ENCODE measurements around the gene RPL22L1. TPM values are rescaled to one million over a fixed set of nuclear protein-coding genes. Genes with fewer than 3 reads are reported as not detected.

The RPL22L1 gene
- total RNA-seq, 2 experiments from 2014 or later = 480 to 525 TPM

- Mint-ChIP-seq H3K27me3 (ENCODE audit: low read depth) (no peaks in the 10 kb centered on the region), H3K4me1 (ENCODE audit: low read depth) (peaks cover 14% of the 10 kb centered on the region), H3K4me3 (peak overlapping the region; percentile 94), H3K9me3 (no peaks in the 10 kb centered on the region), H3K27ac (peak overlapping the region; percentile 98), H3K36me3 (ENCODE audit: low read depth) (peaks cover 31% of the 10 kb centered on the region)
- intact Hi-C loops (cut with micrococcal nuclease) = loop anchor here (1.0 kb wide), 1 partner anchor 160 kb away; no protein-coding TSS in a partner anchor
- CTCF ChIA-PET = interaction anchor here (0.7 kb wide), 2 partner anchors 39 to 1039 kb away, joined by 3 to 4 read pairs; no protein-coding TSS in a partner anchor
- DNase-seq = no peak
These were observed 1.3 kb downstream of the RPL22L1 start for GRCh38 chr3:170868577-170869238.

GRCh38 chr3:170867143-170867937 lies 2.7 kb downstream of the RPL22L1 start:
- intact Hi-C loops (cut with micrococcal nuclease) = no loop called here
- Mint-ChIP-seq H3K36me3 (ENCODE audit: low read depth) (peaks cover 31% of the 10 kb centered on the region), H3K27ac (peak overlapping the region; percentile 70), H3K4me1 (ENCODE audit: low read depth) (peaks cover 14% of the 10 kb centered on the region), H3K4me3 (peak overlapping the region; percentile 65), H3K27me3 (ENCODE audit: low read depth) (no peaks in the 10 kb centered on the region), H3K9me3 (no peaks in the 10 kb centered on the region)
- CTCF ChIA-PET = interaction anchor here (0.6 kb wide), 2 partner anchors 10 kb away, joined by 3 to 4 read pairs; no protein-coding TSS in a partner anchor
- no peak for DNase-seq

- Mint-ChIP-seq H3K4me1 (ENCODE audit: low read depth) (peaks cover 14% of the 10 kb centered on the region), H3K27ac (no peak overlapping the region), H3K9me3 (no peaks in the 10 kb centered on the region), H3K36me3 (ENCODE audit: low read depth) (peaks cover 31% of the 10 kb centered on the region), H3K4me3 (no peak overlapping the region), H3K27me3 (ENCODE audit: low read depth) (no peaks in the 10 kb centered on the region)
- CTCF ChIA-PET = interaction anchor here (0.6 to 1.0 kb wide), 2 partner anchors 9 to 18 kb away, joined by 3 to 4 read pairs; no protein-coding TSS in a partner anchor
- no peak for DNase-seq
- intact Hi-C loops (cut with micrococcal nuclease) = no loop called here
These were observed 3.5 kb downstream of the RPL22L1 start for GRCh38 chr3:170866499-170866898.

- H3K27ac Mint-ChIP-seq = no peak overlapping the region
- CTCF ChIA-PET = interaction anchor here (1.0 kb wide), 1 partner anchor 17 kb away, joined by 3 read pairs; no protein-coding TSS in a partner anchor
- peaks cover 31% of the 10 kb centered on the region for H3K36me3 Mint-ChIP-seq (ENCODE audit: low read depth)
- intact Hi-C loops (cut with micrococcal nuclease) = no loop called here
- H3K4me1 Mint-ChIP-seq (ENCODE audit: low read depth) = peaks cover 9% of the 10 kb centered on the region
- no peaks in the 10 kb centered on the region for H3K9me3 Mint-ChIP-seq
- no peaks in the 10 kb centered on the region for H3K27me3 Mint-ChIP-seq (ENCODE audit: low read depth)
- no peak overlapping the region for H3K4me3 Mint-ChIP-seq
- DNase-seq = no peak
These were observed 4.5 kb downstream of the RPL22L1 start for GRCh38 chr3:170865209-170866094.

- Mint-ChIP-seq H3K9me3 (no peaks in the 10 kb centered on the region), H3K4me1 (ENCODE audit: low read depth) (peaks cover 9% of the 10 kb centered on the region), H3K27me3 (ENCODE audit: low read depth) (no peaks in the 10 kb centered on the region), H3K36me3 (ENCODE audit: low read depth) (peaks cover 27% of the 10 kb centered on the region), H3K27ac (no peak overlapping the region), H3K4me3 (no peak overlapping the region)
- no peak for DNase-seq
- CTCF ChIA-PET = interaction anchor here (1.7 kb wide), 1 partner anchor 11 kb away, joined by 4 read pairs; no protein-coding TSS in a partner anchor
- intact Hi-C loops (cut with micrococcal nuclease) = no loop called here
These were observed 5.3 kb downstream of the RPL22L1 start for GRCh38 chr3:170864525-170865208.

GRCh38 chr3:170863816-170864215 lies 6.2 kb downstream of the RPL22L1 start:
- Mint-ChIP-seq H3K27ac (no peak overlapping the region), H3K4me3 (no peak overlapping the region), H3K4me1 (ENCODE audit: low read depth) (peaks cover 9% of the 10 kb centered on the region), H3K9me3 (no peaks in the 10 kb centered on the region), H3K27me3 (ENCODE audit: low read depth) (no peaks in the 10 kb centered on the region), H3K36me3 (ENCODE audit: low read depth) (peaks cover 20% of the 10 kb centered on the region)
- CTCF ChIA-PET = interaction anchor here (1.7 kb wide), 1 partner anchor 11 kb away, joined by 4 read pairs; no protein-coding TSS in a partner anchor
- intact Hi-C loops (cut with micrococcal nuclease) = no loop called here
- DNase-seq = no peak

DNA sequence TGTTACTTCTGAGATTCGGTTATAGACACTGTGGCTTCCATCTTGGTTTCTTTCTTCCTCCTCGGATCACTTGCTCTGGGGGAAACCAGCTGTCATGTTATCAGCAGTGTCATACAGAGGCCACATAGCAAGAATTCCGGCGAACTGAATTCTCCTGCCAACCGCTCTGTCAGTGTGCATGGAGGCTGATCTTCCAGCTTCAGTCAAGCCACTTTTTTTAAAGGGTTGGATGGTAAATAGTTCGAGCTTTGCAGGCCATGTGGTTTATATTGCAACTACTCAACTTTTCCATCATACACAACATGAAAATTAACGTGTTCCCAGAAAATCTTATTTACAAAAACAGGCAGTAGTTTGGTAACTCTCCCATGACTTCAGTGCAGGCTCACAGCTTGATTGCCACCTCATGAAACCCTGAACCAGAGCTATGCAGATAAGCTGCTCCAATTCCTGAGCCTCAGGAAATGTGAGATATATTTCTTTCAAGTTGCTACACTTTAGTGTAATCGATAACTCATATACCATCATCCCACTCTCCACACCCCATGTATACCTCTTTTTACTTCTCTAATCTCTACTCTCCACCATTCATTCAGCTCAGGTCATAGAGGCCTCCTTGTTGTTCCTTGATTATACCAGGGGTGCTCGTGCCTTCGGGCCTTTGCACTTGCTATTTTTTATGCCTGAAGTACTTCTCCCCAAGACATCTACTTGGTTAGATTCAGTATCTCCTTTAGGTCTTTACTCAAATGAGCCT lies 7.2 kb downstream of the RPL22L1 start:
- peaks cover 16% of the 10 kb centered on the region for H3K36me3 Mint-ChIP-seq (ENCODE audit: low read depth)
- no peak overlapping the region for H3K27ac Mint-ChIP-seq
- H3K4me3 Mint-ChIP-seq = no peak overlapping the region
- no peak for DNase-seq
- H3K9me3 Mint-ChIP-seq = no peaks in the 10 kb centered on the region
- intact Hi-C loops (cut with micrococcal nuclease) = no loop called here
- peaks cover 12% of the 10 kb centered on the region for H3K4me1 Mint-ChIP-seq (ENCODE audit: low read depth)
- no peaks in the 10 kb centered on the region for H3K27me3 Mint-ChIP-seq (ENCODE audit: low read depth)
- CTCF ChIA-PET = interaction anchor here (1.7 kb wide), 1 partner anchor 10 kb away, joined by 4 read pairs; no protein-coding TSS in a partner anchor

GRCh38 chr3:170858599-170858998 lies 11.4 kb downstream of the RPL22L1 start:
- Mint-ChIP-seq H3K4me1 (ENCODE audit: low read depth) (peaks cover 12% of the 10 kb centered on the region), H3K27me3 (ENCODE audit: low read depth) (no peaks in the 10 kb centered on the region), H3K9me3 (no peaks in the 10 kb centered on the region), H3K27ac (no peak overlapping the region), H3K36me3 (ENCODE audit: low read depth) (no peaks in the 10 kb centered on the region), H3K4me3 (no peak overlapping the region)
- DNase-seq = no peak
- intact Hi-C loops (cut with micrococcal nuclease) = no loop called here
- CTCF ChIA-PET = no interaction called here

- CTCF ChIA-PET = interaction anchor here (0.7 to 1.4 kb wide), 3 partner anchors 25 to 64 kb away, joined by 3 read pairs; no protein-coding TSS in a partner anchor
- intact Hi-C loops (cut with micrococcal nuclease) = no loop called here
- H3K4me3 Mint-ChIP-seq = no peak overlapping the region
- H3K27me3 Mint-ChIP-seq (ENCODE audit: low read depth) = peaks cover 4% of the 10 kb centered on the region
- no peak overlapping the region for H3K27ac Mint-ChIP-seq
- peaks cover 12% of the 10 kb centered on the region for H3K4me1 Mint-ChIP-seq (ENCODE audit: low read depth)
- H3K36me3 Mint-ChIP-seq (ENCODE audit: low read depth) = no peaks in the 10 kb centered on the region
- no peaks in the 10 kb centered on the region for H3K9me3 Mint-ChIP-seq
- DNase-seq = no peak
These were observed 17.7 kb downstream of the RPL22L1 start for GRCh38 chr3:170852324-170852723.

- DNase-seq = no peak
- Mint-ChIP-seq H3K9me3 (peaks cover 2% of the 10 kb centered on the region), H3K4me1 (ENCODE audit: low read depth) (peaks cover 5% of the 10 kb centered on the region), H3K27ac (no peak overlapping the region), H3K36me3 (ENCODE audit: low read depth) (no peaks in the 10 kb centered on the region), H3K4me3 (no peak overlapping the region), H3K27me3 (ENCODE audit: low read depth) (peaks cover 10% of the 10 kb centered on the region)
- intact Hi-C loops (cut with micrococcal nuclease) = loop anchor here (1.0 kb wide), 1 partner anchor 434 kb away; no protein-coding TSS in a partner anchor
- CTCF ChIA-PET = interaction anchor here (0.6 to 2.8 kb wide), 10 partner anchors 13 to 709 kb away, joined by 3 to 21 read pairs (median 4); no protein-coding TSS in a partner anchor
These were observed 21.6 kb downstream of the RPL22L1 start for GRCh38 chr3:170848292-170848917.

All from activated naive CD4-positive, alpha-beta T cell treated with anti-CD3 and anti-CD28 coated beads for 36 hours (primary cell).